DMS114 treated with DMSO at 0.1 percent for 48 hours (cell line): Measurements from ENCODE around the gene WDFY3.

Source experiments
- DNase-seq: peaks from one replicate; lab custom pipeline; 2025; ENCODE audit not compliant: unreplicated experiment; lab: John Stamatoyannopoulos, UW

The WDFY3 gene

GRCh38 chr4:84948056-84948455 is 18.4 kb downstream of the WDFY3 start:
- DNase-seq, result no peak

- DNase-seq, result no peak
Measured at GRCh38 chr4:84944947-84945346, 21.5 kb downstream of the WDFY3 start.

DNA sequence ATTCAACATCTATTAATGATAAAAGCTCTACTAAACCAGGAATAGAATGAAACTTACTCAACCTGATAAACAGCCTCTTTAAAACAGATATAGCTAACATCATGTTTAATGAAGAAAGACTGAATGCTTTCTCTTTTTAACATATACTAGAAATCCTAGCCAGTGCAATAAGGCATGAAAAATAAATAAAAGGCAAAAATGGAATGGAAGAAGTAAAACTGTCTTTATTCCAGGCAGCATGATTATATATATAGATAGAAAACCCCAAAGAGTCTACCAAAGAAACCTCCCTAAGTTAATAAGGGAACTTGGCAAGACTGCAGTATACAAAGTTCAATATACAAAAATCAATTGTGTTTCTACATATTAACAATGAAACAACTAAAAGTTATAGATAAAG is 25.5 kb downstream of the WDFY3 start:
- DNase-seq, result no peak

DNA sequence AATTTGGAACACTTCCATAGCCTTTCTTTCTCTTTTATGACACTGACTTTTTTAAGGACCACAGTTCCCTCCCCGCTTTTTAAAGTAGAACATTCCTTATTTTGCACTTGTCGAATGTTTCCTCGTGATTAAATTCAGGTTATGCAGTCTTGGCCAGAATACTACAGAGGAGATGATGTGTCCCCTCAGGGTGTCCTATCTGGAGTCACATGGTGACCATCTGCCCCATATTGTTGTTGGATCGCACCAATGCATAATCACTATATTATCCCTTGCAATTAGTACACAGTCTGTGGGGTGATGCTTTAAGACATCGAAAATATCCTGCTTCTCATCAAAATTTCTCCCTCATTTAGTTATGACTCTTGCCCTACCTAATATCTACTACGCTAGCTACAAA is 27.4 kb downstream of the WDFY3 start:
- no peak for DNase-seq

- DNase-seq, result no peak
Measured at GRCh38 chr4:84938316-84938715, 28.2 kb downstream of the WDFY3 start.

DNA sequence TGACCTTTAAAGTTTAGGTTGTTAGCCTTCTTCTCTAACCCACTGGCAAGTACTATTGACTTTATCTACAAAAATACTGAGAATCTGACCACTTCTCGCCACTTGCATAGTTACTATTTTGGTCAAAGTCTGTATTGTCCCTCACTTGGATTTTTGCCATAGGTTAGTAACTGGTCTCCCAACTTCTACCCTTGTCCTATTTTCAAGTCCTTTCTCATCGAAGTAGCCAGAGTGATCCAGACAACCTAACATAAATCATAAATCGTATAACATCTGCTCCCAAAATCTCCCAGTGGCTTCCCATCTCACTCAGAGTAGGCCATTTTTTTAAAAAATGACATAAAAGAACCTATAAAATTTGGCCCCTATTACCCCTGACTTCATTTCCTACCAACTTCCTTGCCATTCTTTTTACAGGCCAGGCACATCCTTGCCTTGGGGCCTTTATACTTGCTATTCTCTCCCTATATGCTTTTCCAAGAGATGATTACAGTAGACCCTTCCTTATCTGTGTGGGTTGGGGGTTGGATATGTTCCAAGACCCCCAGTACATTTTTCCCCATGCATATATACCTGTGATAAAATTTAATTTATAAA is 29.0 kb downstream of the WDFY3 start:
- DNase-seq, result no peak

- no peak for DNase-seq
Measured at GRCh38 chr4:84936123-84936522, 30.4 kb downstream of the WDFY3 start.

DNA sequence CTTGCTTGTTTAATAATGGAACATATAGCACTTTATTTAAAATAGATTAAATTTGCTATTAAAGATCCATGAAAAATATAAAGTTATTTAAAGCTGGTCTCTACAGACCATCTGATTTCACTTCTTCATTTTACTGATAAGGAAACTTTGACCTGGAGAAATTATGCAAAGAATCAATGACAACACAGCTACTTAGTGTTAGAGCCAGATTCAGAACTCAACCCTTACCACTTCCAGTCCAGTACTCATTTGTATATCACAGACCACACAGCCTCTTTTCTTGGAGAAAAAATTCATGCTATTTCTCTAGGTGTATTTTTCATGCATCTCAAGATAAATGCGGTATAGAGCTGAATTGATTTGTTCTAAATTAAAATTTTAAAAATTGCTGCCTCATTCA is 34.0 kb downstream of the WDFY3 start:
- no peak for DNase-seq

DNA sequence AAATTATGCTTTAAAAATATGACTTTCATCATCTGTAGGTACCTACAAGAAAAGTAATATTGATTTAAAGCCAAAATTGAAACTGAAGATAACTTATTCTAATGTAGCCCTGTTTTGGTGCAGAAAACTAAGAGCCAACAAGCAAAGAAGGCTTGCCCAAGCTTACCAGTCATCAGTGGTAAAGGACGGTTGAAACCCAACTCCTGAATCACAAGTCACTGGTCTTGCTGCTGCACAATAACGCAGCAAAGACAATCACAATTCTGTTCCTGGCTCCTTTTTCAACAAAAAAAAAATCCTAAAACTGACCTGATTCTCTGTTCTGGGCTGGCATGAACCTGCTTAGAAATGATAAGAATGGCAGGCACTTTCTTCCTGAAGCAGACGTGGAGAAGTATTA is 34.5 kb downstream of the WDFY3 start:
- no peak for DNase-seq

- DNase-seq, result no peak
Measured at GRCh38 chr4:84931274-84931673, 35.2 kb downstream of the WDFY3 start.

DNA sequence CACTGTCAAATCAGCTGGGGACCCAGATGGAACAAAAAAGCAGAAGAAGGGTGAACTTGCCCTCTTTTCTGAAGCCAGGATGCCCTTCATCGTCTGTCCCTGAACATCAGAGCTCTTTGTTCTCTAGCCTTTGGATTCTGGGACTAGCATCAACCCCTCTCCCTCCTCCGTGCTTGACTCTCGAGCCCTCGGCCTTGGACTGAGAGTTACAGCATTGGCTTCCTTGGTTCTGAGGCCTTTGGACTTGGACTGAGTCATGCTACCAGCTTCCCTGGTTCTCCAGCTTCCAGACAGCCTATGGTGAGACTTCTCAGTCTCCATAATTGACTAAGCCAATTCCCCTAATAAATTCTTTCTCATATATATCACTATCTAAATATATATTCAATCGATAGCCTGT is 38.4 kb downstream of the WDFY3 start:
- no peak for DNase-seq

- DNase-seq, result no peak
Measured at GRCh38 chr4:84927428-84927827, 39.1 kb downstream of the WDFY3 start.

DNA sequence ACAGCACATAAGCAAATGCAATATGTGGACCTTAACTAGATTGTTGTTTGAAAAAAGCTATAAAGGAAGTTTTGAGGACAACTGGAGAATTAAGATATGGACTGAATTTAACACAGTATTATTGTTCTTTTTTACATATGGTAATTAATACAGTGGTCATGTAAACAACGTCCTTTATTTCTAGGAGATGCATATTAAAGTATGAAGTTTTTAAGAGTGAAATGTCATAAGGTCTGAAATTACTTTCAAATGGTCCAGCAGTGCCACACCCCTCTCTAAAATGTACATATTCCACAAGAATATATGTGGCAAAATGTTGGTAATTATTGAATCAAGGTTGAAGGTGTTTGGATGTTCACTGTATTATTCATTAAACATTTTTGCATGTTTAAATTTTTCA is 40.9 kb downstream of the WDFY3 start:
- no peak for DNase-seq

DNA sequence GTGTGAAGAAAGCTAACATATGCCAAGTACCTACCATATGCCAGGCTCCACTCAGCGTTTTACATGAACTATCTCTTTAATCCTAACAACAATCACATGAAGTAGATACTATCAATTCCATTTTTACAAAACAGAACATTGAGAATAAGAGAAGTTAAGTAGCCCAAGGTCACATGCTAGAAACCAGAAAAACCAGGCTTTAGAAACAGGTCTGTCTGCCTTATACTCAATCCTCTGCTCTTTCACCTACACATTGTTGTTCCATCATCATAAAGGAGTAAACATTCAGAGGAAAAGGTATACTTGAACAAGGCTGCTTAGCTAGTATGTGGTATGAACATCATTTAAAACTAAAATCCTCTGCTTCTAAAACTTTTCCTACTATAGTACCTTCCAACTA is 42.1 kb downstream of the WDFY3 start:
- DNase-seq, result no peak

GRCh38 chr4:84920617-84921016 is 45.9 kb downstream of the WDFY3 start:
- no peak for DNase-seq

GRCh38 chr4:84917869-84918600 is 48.5 kb downstream of the WDFY3 start:
- no peak for DNase-seq

GRCh38 chr4:84917086-84917821 is 49.2 kb downstream of the WDFY3 start:
- no peak for DNase-seq

- DNase-seq, result no peak
Measured at GRCh38 chr4:84916227-84916626, 50.3 kb downstream of the WDFY3 start.

DNA sequence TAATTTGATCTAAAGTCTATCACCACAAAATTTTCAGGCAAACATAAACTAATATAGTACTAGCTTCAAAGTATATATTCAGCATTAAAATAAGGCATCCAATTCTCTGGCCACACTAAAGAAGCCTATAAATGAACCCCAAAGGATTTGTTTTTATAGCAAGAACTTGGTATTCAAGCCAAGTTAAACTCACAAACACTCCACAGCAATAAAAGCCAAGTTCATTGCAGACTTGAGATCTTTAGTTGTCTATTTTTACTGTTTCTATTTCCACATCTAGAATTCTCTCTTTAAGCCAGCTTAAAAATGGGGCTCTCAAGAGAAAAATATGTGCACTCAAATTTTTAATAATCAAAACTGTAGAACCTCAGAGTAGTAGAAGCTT is 51.1 kb downstream of the WDFY3 start:
- no peak for DNase-seq

GRCh38 chr4:84914686-84915395 is 51.6 kb downstream of the WDFY3 start:
- DNase-seq, result no peak

DNA sequence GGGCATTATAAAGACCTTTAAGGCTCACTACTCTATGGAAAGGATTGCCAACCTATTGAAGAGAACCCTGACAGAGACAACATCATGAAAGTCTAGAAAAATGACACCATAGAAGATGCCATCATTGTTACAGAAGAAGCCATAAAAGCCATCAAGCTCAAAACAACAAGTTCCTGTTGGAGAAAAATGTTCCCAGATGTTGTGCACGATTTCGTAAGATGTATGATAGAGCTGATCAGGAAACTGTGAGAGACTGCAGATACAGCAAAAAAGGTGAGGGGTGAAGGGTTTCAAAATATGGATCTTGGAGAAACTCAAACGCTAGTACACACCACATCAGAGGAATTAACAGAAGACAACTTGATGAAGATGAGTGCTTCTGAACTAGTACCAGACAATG is 53.3 kb downstream of the WDFY3 start:
- DNase-seq, result no peak

- DNase-seq, result no peak
Measured at GRCh38 chr4:84912741-84913140, 53.7 kb downstream of the WDFY3 start.
